Neuronal stem cell (in vitro differentiated cells): ENCODE measurements around the gene PACRG.

ENCODE experiments used
- DNase-seq: peaks from one replicate; pipeline ENCODE4 v3.0.0-alpha.2; 2013; ENCODE audit warnings: low spot score
- H2AFZ ChIP-seq: one replicate; pipeline ENCODE4 v1.6.1; 2013; ENCODE audit warnings: mild to moderate bottlenecking, low read length, inconsistent platforms
- H2AK5ac ChIP-seq: 2 replicates; pipeline ENCODE4 v1.6.1; 2013; ENCODE audit warnings: low read depth, mild to moderate bottlenecking, inconsistent platforms, low read length, moderate library complexity, mixed read lengths
- H2BK120ac ChIP-seq: 2 replicates; pipeline ENCODE4 v1.6.1; 2013; ENCODE audit warnings: low read depth, mild to moderate bottlenecking, inconsistent platforms, low read length, moderate library complexity, mixed read lengths
- H2BK12ac ChIP-seq: one replicate; pipeline ENCODE4 v1.6.1; 2013; ENCODE audit warnings: low read length, inconsistent platforms
- H2BK15ac ChIP-seq: 2 replicates; pipeline ENCODE4 v1.6.1; 2013; ENCODE audit warnings: mild to moderate bottlenecking, low read length, inconsistent platforms, mixed read lengths
- H2BK5ac ChIP-seq: one replicate; pipeline ENCODE4 v1.6.1; 2013; ENCODE audit warnings: inconsistent platforms, mild to moderate bottlenecking, low read length, moderate library complexity
- H3K14ac ChIP-seq: one replicate; pipeline ENCODE4 v1.6.1; 2013; ENCODE audit warnings: low read length, inconsistent platforms
- H3K18ac ChIP-seq: 2 replicates; pipeline ENCODE4 v1.6.1; 2013; ENCODE audit warnings: low read length, inconsistent platforms
- H3K23ac ChIP-seq: 2 replicates; pipeline ENCODE4 v1.6.1; 2013; ENCODE audit warnings: low read depth, mild to moderate bottlenecking, mixed read lengths, low read length, inconsistent platforms; ENCODE audit not compliant: poor library complexity
- H3K27ac ChIP-seq: replicated peaks from 3 replicates; pipeline ENCODE4 v1.5.1; 2013; ENCODE audit warnings: low read length, inconsistent platforms
- H3K27me3 ChIP-seq, 3 experiments: 2 replicates each; pipeline ENCODE4 v1.6.1; 2013; ENCODE audit warnings: low read length in 3 of 3, mild to moderate bottlenecking in 2 of 3, inconsistent platforms in 1 of 3, low read depth in 1 of 3, mixed read lengths in 1 of 3, moderate library complexity in 1 of 3; ENCODE audit not compliant: control insufficient read depth in 3 of 3, insufficient read depth in 3 of 3
- H3K36me3 ChIP-seq, 2 donors: replicated peaks in 1 of 2; 2 replicates each; pipeline ENCODE4 v1.6.1; 2013; ENCODE audit warnings: low read length in 2 of 2; ENCODE audit not compliant: control insufficient read depth in 2 of 2, insufficient read depth in 2 of 2
- H3K4ac ChIP-seq: 2 replicates; pipeline ENCODE4 v1.6.1; 2013; ENCODE audit warnings: inconsistent platforms, mild to moderate bottlenecking, low read length, moderate library complexity
- H3K4me1 ChIP-seq, 2 donors: 1 replicate in 1 of 2; 2 replicates in 1 of 2; pipeline ENCODE4 v1.6.1; 2013; ENCODE audit warnings: low read length in 2 of 2, low read depth in 1 of 2; ENCODE audit not compliant: control insufficient read depth in 2 of 2, insufficient read depth in 1 of 2
- H3K4me2 ChIP-seq: one replicate; pipeline ENCODE4 v1.6.1; 2013; ENCODE audit warnings: mild to moderate bottlenecking, low read length, inconsistent platforms; ENCODE audit not compliant: insufficient read depth, poor library complexity, severe bottlenecking
- H3K4me3 ChIP-seq, 2 donors: 2 replicates each; pipeline ENCODE4 v1.5.1; 2013; ENCODE audit warnings: low read length in 2 of 2, mild to moderate bottlenecking in 2 of 2, inconsistent platforms in 1 of 2, moderate library complexity in 1 of 2
- H3K79me1 ChIP-seq: one replicate; pipeline ENCODE4 v1.6.1; 2013; ENCODE audit warnings: low read depth, mild to moderate bottlenecking, inconsistent platforms, low read length, moderate library complexity
- H3K9ac ChIP-seq: one replicate; pipeline ENCODE4 v1.6.1; 2013; ENCODE audit warnings: mild to moderate bottlenecking, low read depth, low read length, inconsistent platforms; ENCODE audit not compliant: poor library complexity
- H3K9me3 ChIP-seq, 2 donors: replicated peaks in 1 of 2; 2 replicates each; pipeline versions ENCODE3 to v1.6.1; 2013; ENCODE audit warnings: low read length in 2 of 2, mild to moderate bottlenecking in 2 of 2, inconsistent platforms in 1 of 2, low read depth in 1 of 2, mixed read lengths in 1 of 2, moderate library complexity in 1 of 2; ENCODE audit not compliant: control insufficient read depth in 2 of 2, insufficient read depth in 1 of 2
- H4K8ac ChIP-seq: one replicate; pipeline ENCODE4 v1.6.1; 2013; ENCODE audit warnings: low read depth, mild to moderate bottlenecking, inconsistent platforms, low read length, moderate library complexity
- H4K91ac ChIP-seq: one replicate; pipeline ENCODE4 v1.6.1; 2013; ENCODE audit warnings: low read length, low read depth, mild to moderate bottlenecking, inconsistent platforms; ENCODE audit not compliant: poor library complexity
- WGBS, 2 donors: extraction: QIAGEN DNeasy Blood & Tissue Kit; methylation state at CpG; one replicate each; pipeline ENCODE4 v1.1.7; 2013; ENCODE audit warnings: missing lambda C conversion rate in 2 of 2, mixed read lengths in 1 of 2; ENCODE audit not compliant: insufficient read length in 2 of 2, insufficient replicate concordance in 1 of 2; ENCODE audit errors: extremely low coverage in 2 of 2; 5-methylcytosine and 5-hydroxymethylcytosine counted together

The PACRG gene

GRCh38 chr6:163170294-163170883 is 442.6 kb downstream of the PACRG start:
- no peak overlapping the region for H2BK15ac ChIP-seq
- H2BK12ac ChIP-seq: no peak overlapping the region
- no peaks in the 10 kb centered on the region for H3K36me3 ChIP-seq
- WGBS, 2 donors: no CpG with 5 or more reads among the region's 14 CpGs
- H4K91ac ChIP-seq: no peak overlapping the region
- DNase-seq: no peak
- no peak overlapping the region for H2AFZ ChIP-seq
- no peaks in the 10 kb centered on the region for H3K79me1 ChIP-seq
- no peak overlapping the region for H4K8ac ChIP-seq
- H3K9ac ChIP-seq: no peak overlapping the region
- H3K4ac ChIP-seq: no peak overlapping the region
- H3K23ac ChIP-seq: no peak overlapping the region
- H3K4me1 ChIP-seq: no peaks in the 10 kb centered on the region
- no peak overlapping the region for H2BK120ac ChIP-seq
- H3K27ac ChIP-seq: no peak overlapping the region
- H3K9me3 ChIP-seq: peaks cover 0 to 12% of the 10 kb centered on the region in 2 donors
- H3K18ac ChIP-seq: no peak overlapping the region
- H3K4me2 ChIP-seq: no peak overlapping the region
- H3K27me3 ChIP-seq: no peaks in the 10 kb centered on the region
- H3K4me3 ChIP-seq: no peak overlapping the region
- H3K14ac ChIP-seq: no peak overlapping the region
- no peak overlapping the region for H2AK5ac ChIP-seq
- no peak overlapping the region for H2BK5ac ChIP-seq

- no peak for DNase-seq
- Histone ChIP-seq H3K27me3 (no peaks in the 10 kb centered on the region), H3K14ac (no peak overlapping the region), H3K18ac (no peak overlapping the region), H2BK12ac (no peak overlapping the region), H3K9me3 (peaks cover 0 to 12% of the 10 kb centered on the region in 2 donors), H2BK15ac (no peak overlapping the region), H3K4me1 (peaks cover 8 to 14% of the 10 kb centered on the region in 2 donors), H3K27ac (no peak overlapping the region), H2AK5ac (peak overlapping the region; percentile 13), H3K4me3 (no peak overlapping the region), H4K91ac (no peak overlapping the region), H2BK120ac (no peak overlapping the region), H2AFZ (no peak overlapping the region), H3K36me3 (no peaks in the 10 kb centered on the region), H3K4me2 (no peak overlapping the region), H3K4ac (no peak overlapping the region), H4K8ac (no peak overlapping the region), H3K79me1 (no peaks in the 10 kb centered on the region), H3K9ac (no peak overlapping the region), H2BK5ac (no peak overlapping the region), H3K23ac (no peak overlapping the region)
- WGBS, 2 donors: no CpG with 5 or more reads among the region's 6 CpGs
Observed at GRCh38 chr6:163173741-163174140, 446.0 kb downstream of the PACRG start.

GRCh38 chr6:163175301-163175700 is 447.5 kb downstream of the PACRG start:
- no CpG with 5 or more reads among the region's 4 CpGs for WGBS, 2 donors
- Histone ChIP-seq H3K27me3 (no peaks in the 10 kb centered on the region), H3K4me3 (no peak overlapping the region), H3K4me1 (peaks cover 8 to 14% of the 10 kb centered on the region in 2 donors), H3K23ac (no peak overlapping the region), H2BK5ac (no peak overlapping the region), H3K9me3 (peaks cover 0 to 8% of the 10 kb centered on the region in 2 donors), H3K4ac (no peak overlapping the region), H2BK120ac (no peak overlapping the region), H2BK12ac (no peak overlapping the region), H2AFZ (no peak overlapping the region), H3K4me2 (no peak overlapping the region), H2BK15ac (no peak overlapping the region), H3K14ac (no peak overlapping the region), H2AK5ac (no peak overlapping the region), H3K27ac (no peak overlapping the region), H4K91ac (no peak overlapping the region), H3K36me3 (no peaks in the 10 kb centered on the region), H3K79me1 (no peaks in the 10 kb centered on the region), H3K9ac (no peak overlapping the region), H4K8ac (no peak overlapping the region), H3K18ac (no peak overlapping the region)
- no peak for DNase-seq

GRCh38 chr6:163176097-163176496 is 448.3 kb downstream of the PACRG start:
- WGBS, 2 donors: no CpG with 5 or more reads among the region's 3 CpGs
- Histone ChIP-seq H2BK12ac (no peak overlapping the region), H3K4me1 (peaks cover 8 to 17% of the 10 kb centered on the region in 2 donors), H3K14ac (no peak overlapping the region), H4K8ac (no peak overlapping the region), H3K27me3 (no peaks in the 10 kb centered on the region), H3K4me2 (no peak overlapping the region), H3K27ac (no peak overlapping the region), H3K23ac (no peak overlapping the region), H3K4ac (no peak overlapping the region), H2BK120ac (no peak overlapping the region), H3K79me1 (no peaks in the 10 kb centered on the region), H2BK15ac (no peak overlapping the region), H4K91ac (no peak overlapping the region), H2AK5ac (no peak overlapping the region), H3K4me3 (no peak overlapping the region), H3K18ac (no peak overlapping the region), H2BK5ac (no peak overlapping the region), H3K9me3 (peaks cover 0 to 2% of the 10 kb centered on the region in 2 donors), H2AFZ (no peak overlapping the region), H3K36me3 (no peaks in the 10 kb centered on the region), H3K9ac (no peak overlapping the region)
- no peak for DNase-seq
